GM19193 (cell line): ENCODE measurements around the gene WRAP73.

Source experiments
- POLR2A ChIP-seq: IDR thresholded peaks from 4 replicates; pipeline ENCODE4 v1.6.1; 2011; ENCODE audit not compliant: insufficient read depth, insufficient read length; ENCODE audit errors: extremely low read depth

WRAP73 gene

GRCh38 chr1:3610527-3611169 is 39.3 kb downstream of the WRAP73 start:
- no peak for TF ChIP-seq POLR2A

- no peak for TF ChIP-seq POLR2A
Observed at GRCh38 chr1:3609769-3610526, 40.0 kb downstream of the WRAP73 start.

GRCh38 chr1:3609016-3609768 is 40.7 kb downstream of the WRAP73 start:
- no peak for TF ChIP-seq POLR2A

GRCh38 chr1:3608154-3608553 is 41.7 kb downstream of the WRAP73 start:
- no peak for TF ChIP-seq POLR2A

- TF ChIP-seq POLR2A: no peak
Observed at GRCh38 chr1:3607703-3608065, 42.2 kb downstream of the WRAP73 start.

GRCh38 chr1:3606779-3607702 is 42.9 kb downstream of the WRAP73 start:
- no peak for TF ChIP-seq POLR2A

- TF ChIP-seq POLR2A: no peak
Observed at GRCh38 chr1:3604997-3605823, 44.7 kb downstream of the WRAP73 start.

- no peak for TF ChIP-seq POLR2A
Observed at GRCh38 chr1:3604468-3604974, 45.4 kb downstream of the WRAP73 start.

- no peak for TF ChIP-seq POLR2A
Observed at GRCh38 chr1:3603571-3604467, 46.1 kb downstream of the WRAP73 start.

- no peak for TF ChIP-seq POLR2A
Observed at GRCh38 chr1:3603156-3603555, 46.7 kb downstream of the WRAP73 start.

GRCh38 chr1:3602375-3602774 is 47.5 kb downstream of the WRAP73 start:
- no peak for TF ChIP-seq POLR2A

GRCh38 chr1:3601743-3602142 is 48.2 kb downstream of the WRAP73 start:
- TF ChIP-seq POLR2A: no peak

- TF ChIP-seq POLR2A: no peak
Observed at GRCh38 chr1:3600354-3600753, 49.5 kb downstream of the WRAP73 start.

- TF ChIP-seq POLR2A: no peak
Observed at GRCh38 chr1:3599816-3600215, 50.1 kb downstream of the WRAP73 start.
